ENCODE data around the gene TOX4. TPM values are rescaled to one million over a fixed set of nuclear protein-coding genes. Genes with fewer than 3 reads are reported as not detected.
A peak's percentile ranks its signal among the peaks of the same experiment; 100 is the strongest.

TOX4 gene
- total and polyA plus RNA-seq, 10 donors = 9.9 to 70.8 (median 49.8) TPM

GRCh38 chr14:21503376-21503775 is 26.4 kb downstream of the TOX4 start:
- peaks cover 8 to 80% (median 59%) of the 10 kb centered on the region in 6 donors for H3K36me3 ChIP-seq
- peaks cover 7 to 57% (median 19%) of the 10 kb centered on the region in 6 donors for H3K4me1 ChIP-seq
- 92 to 98% (median 96%) methylated on average over 3 to 4 of the region's 4 CpGs for WGBS, 5 donors
- no peak overlapping the region for H3K27ac ChIP-seq
- intact Hi-C loops (cut with DNase I; ENCODE audit: low total_unique reads) = loop anchor here (5.0 kb wide), 1 partner anchor 54 kb away; no protein-coding TSS in a partner anchor
- DNase-seq = no peak
- H3K27me3 ChIP-seq (replicated peaks in 1 of 7) = no peaks in the 10 kb centered on the region
- TF ChIP-seq CTCF (IDR thresholded peaks at IDR 0.05 in 8 of 11, conservative IDR thresholded peaks at IDR 0.05 in 3 of 11) (no peak), POLR2AphosphoS5 (IDR thresholded peaks at IDR 0.05) (no peak), POLR2A (IDR thresholded peaks at IDR 0.05) (no peak)
- no peak overlapping the region for H3K4me3 ChIP-seq
- H3K9me3 ChIP-seq = no peaks in the 10 kb centered on the region

- TF ChIP-seq CTCF (IDR thresholded peaks at IDR 0.05 in 8 of 11, conservative IDR thresholded peaks at IDR 0.05 in 3 of 11) = no peak
- TF ChIP-seq POLR2A (IDR thresholded peaks at IDR 0.05) = no peak
- no peak for TF ChIP-seq POLR2AphosphoS5 (IDR thresholded peaks at IDR 0.05)
- Histone ChIP-seq H3K4me1 (peaks cover 20 to 65% (median 34%) of the 10 kb centered on the region in 6 donors), H3K27ac (peak overlapping the region in 1 of 8 donors; percentile 26), H3K36me3 (peaks cover 8 to 72% (median 43%) of the 10 kb centered on the region in 6 donors), H3K4me3 (no peak overlapping the region), H3K27me3 (replicated peaks in 1 of 7) (no peaks in the 10 kb centered on the region), H3K9me3 (no peaks in the 10 kb centered on the region)
- intact Hi-C loops (cut with DNase I; ENCODE audit: low total_unique reads) = no loop called here
- no peak for DNase-seq
Observed at GRCh38 chr14:21505012-21505553, 28.1 kb downstream of the TOX4 start.

- H3K27me3 ChIP-seq (replicated peaks in 1 of 7) = no peaks in the 10 kb centered on the region
- TF ChIP-seq POLR2A (IDR thresholded peaks at IDR 0.05) = no peak
- no peak for TF ChIP-seq POLR2AphosphoS5 (IDR thresholded peaks at IDR 0.05)
- H3K27ac ChIP-seq = no peak overlapping the region
- 86 to 93% (median 91%) methylated on average over 2 of the region's 2 CpGs for WGBS, 5 donors
- intact Hi-C loops (cut with DNase I; ENCODE audit: low total_unique reads) = no loop called here
- H3K9me3 ChIP-seq = no peaks in the 10 kb centered on the region
- H3K4me1 ChIP-seq = peaks cover 25 to 72% (median 41%) of the 10 kb centered on the region in 6 donors
- H3K36me3 ChIP-seq = peaks cover 5 to 57% (median 29%) of the 10 kb centered on the region in 6 donors
- no peak overlapping the region for H3K4me3 ChIP-seq
- no peak for DNase-seq
Observed at GRCh38 chr14:21506557-21506956, 29.6 kb downstream of the TOX4 start.

GRCh38 chr14:21509432-21510143 is 32.6 kb downstream of the TOX4 start:
- intact Hi-C loops (cut with DNase I; ENCODE audit: low total_unique reads) = no loop called here
- peak overlapping the region; percentile 71 to 98 (median 92) for H3K4me3 ChIP-seq
- peaks cover 25 to 61% (median 42%) of the 10 kb centered on the region in 6 donors for H3K4me1 ChIP-seq
- no peak overlapping the region for H3K27ac ChIP-seq
- 72 to 81% (median 79%) methylated on average over 6 of the region's 6 CpGs for WGBS, 5 donors
- TF ChIP-seq POLR2A (IDR thresholded peaks at IDR 0.05) (no peak), POLR2AphosphoS5 (IDR thresholded peaks at IDR 0.05) (no peak), CTCF (IDR thresholded peaks at IDR 0.05 in 8 of 11, conservative IDR thresholded peaks at IDR 0.05 in 3 of 11) (no peak)
- H3K36me3 ChIP-seq = peaks cover 0 to 33% (median 8%) of the 10 kb centered on the region in 6 donors
- no peaks in the 10 kb centered on the region for H3K27me3 ChIP-seq (replicated peaks in 1 of 7)
- no peak for DNase-seq
- no peaks in the 10 kb centered on the region for H3K9me3 ChIP-seq
